ENCODE measurements around the gene SNX1. TPM values are rescaled to one million over a fixed set of nuclear protein-coding genes. Genes with fewer than 3 reads are reported as not detected.
A peak's percentile ranks its signal among the peaks of the same experiment; 100 is the strongest.
"Not testable (repeated sequence)": the region's sequence is repeated elsewhere in the genome, so short reads cannot be mapped to it uniquely, and the experiment has no call there.

Gene SNX1
- polyA plus RNA-seq, 4 donors = 97.5 to 115 (median 104) TPM

DNA sequence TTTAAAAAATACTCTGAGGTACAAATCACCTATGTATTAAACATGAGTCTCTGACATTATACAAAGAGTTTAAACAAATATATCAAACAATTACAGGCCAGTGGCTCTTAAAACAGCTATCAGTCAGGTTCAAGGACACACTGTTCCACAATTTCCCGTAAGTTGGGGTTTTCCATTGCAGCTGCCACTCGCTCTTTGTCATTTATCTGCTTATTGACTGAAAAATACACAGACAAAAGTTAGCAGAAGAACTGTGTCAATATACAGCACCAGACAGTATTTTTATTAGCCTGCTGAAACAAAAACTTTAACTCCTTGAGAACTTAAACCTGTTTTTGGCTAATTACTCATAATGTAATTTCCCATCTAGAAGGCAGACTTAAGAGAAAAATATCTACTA, 23.0 kb upstream of the SNX1 start:
- DNase-seq (ENCODE audit: low read depth in 4 of 4, low spot score in 3 of 4) = no peak

DNA sequence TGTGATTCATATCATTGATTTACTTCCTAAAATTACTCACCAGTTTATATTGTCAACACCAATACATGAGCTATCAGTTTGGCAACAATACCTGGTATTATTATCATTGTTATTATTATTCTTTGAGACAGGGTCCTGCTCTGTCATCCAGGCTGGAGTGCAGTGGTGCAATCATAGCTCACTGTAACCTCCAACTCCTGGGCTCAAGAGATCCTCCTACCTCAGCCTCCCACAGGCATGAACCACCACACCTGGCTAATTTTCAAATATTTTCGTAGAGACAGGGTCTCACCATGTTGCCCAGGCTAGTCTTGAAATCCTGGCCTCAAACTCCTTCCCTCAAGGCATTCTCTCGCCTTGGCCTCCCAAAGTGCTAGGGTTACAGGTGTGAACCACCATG, 22.3 kb upstream of the SNX1 start:
- not testable (repeated sequence) for DNase-seq (ENCODE audit: low read depth in 4 of 4, low spot score in 3 of 4)

DNA sequence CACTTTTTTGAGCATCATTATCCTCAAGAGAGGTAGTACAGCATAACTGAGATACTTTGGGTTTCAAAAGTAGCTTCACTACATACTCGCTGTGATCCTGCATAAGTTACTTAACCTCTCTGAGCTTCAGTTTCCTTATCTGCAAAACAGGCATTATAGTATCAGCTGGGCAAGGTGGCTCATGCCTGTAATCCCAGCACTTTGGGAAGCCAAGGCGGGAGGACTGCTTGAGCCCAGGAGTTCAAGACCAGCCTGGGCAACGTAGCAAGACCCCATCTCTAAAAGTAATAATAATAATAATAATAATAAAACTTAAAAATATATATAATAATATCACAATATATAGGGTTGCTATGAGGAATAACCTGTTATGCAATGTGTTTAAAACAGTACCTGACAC, 13.0 kb upstream of the SNX1 start:
- DNase-seq (ENCODE audit: low read depth in 4 of 4, low spot score in 3 of 4) = no peak

DNA sequence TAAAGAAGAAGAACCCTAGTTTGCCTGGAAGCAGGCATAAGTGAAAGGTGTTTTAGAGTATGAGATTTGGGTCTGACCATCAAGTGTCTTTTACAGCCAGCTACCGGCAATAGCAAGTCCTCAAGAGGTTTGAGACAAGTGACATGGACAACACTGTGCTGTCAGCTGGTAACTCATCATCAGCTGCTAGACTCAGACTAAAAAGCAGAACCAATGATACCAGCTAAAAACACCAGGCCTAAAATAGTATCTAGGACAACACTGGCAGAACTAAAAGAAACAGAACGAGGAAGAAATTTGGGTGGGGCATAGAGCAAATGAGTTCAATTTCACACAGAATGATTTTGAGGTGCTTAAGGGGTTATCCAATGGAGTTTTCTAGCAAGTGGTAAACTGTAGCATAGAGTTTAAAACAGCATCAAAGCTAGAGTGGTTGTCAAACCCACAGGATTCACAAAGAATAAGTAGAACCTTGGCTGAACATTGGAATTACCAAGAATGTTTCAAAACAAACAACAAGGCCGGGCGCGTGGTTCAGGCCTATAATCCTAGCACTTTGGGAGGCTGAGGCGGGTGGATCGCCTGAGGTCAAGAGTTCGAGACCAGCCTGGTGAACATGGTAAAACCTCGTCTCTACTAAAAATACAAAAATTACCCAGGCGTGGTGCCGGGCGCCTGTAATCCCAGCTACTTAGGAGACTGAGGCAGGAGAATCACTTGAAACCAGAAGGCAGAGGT, 6.1 kb upstream of the SNX1 start:
- no peak for DNase-seq (ENCODE audit: low read depth in 4 of 4, low spot score in 3 of 4)

DNA sequence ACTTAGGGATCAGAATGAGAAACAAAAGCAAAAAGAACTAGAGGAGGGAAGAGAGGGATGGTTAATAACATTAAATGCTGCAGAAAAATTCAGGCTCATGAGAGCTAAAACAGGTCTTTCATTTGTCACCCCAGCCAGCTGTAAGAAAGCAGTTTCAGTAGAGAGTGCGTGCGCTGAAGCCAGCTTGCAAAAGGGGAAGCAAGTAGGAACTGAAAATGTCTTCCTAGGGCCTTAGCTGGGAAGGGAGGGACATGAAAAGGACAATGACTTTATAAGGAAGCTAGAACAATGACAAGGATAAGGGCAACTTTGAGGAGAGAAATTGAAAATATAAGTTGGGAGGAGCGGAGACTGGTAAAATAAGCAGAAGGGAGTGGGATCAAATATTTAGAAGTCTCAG, 5.3 kb upstream of the SNX1 start:
- DNase-seq (ENCODE audit: low read depth in 4 of 4, low spot score in 3 of 4) = no peak

DNA sequence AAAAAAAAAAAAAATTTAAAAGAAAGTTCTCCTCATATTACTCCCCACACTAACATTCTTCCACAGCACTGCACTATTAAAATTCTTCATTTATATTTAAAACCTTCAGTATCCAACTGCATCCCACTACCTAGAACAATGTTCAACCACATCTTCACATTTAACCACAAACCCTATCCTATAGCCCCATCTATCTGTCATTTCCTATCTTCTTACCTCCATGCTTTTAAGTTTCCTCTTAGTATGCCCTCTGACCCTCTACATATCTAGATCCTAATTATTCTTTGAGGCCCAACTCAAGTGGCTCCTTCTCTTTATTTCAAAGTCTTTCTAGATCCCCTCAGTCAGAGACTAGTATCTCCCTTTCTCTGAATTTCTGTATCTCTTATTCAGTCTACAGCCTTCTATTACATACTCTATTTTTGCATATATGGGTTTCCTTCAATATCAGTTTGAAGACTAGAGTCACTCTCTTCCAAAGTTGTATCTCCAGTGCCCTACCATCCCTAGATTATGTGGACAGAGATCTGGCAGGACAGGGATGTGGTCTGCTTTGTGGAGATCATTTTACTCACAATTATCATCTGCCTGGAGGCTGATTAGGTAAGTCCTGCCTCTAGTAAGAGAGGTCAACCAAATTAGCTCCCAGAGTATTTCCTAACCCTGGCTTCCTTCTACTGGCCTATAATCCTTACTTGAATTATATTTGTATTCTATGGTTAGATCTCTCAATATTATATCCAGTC, 3.5 kb upstream of the SNX1 start:
- DNase-seq (ENCODE audit: low read depth in 4 of 4, low spot score in 3 of 4) = no peak

DNA sequence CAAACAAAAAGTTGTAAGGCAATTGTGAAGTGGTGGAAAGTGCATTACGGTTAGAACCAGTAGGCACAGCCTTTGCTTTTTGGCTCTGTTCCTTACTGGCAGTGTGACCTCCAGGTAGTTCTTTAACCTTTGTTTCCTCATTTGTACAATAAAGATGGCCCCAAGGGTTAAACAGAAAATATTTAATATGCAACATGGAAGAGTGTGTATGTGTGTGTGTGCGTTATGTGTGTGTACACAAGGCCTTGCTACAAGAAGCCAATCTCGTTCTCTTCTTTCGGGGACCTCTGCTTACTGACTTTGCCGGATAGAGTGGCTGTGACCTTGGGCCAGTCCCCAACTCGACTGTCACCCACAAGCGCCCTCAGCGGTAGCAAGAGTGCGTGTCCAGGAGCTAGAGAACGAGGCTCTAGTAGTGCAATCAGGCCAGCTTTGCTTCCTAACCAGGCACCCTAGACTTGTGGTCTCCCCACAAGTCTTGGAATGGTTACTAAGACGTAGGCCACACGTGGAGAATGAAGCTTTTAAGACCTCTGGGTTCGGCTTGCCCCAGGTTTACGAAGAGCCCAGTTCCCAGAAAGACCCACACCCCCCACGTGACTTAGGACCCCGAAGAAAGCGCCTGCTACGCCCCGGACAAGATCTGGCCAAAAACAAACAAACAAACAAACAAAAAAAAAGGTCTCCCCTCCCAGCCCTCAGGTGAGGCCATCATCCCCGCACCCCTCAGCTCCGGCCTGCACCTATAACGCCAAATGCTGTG, 2.7 kb upstream of the SNX1 start:
- peak in 2 of 4 donors; percentile 42 to 51 for DNase-seq (ENCODE audit: low read depth in 4 of 4, low spot score in 3 of 4)

DNA sequence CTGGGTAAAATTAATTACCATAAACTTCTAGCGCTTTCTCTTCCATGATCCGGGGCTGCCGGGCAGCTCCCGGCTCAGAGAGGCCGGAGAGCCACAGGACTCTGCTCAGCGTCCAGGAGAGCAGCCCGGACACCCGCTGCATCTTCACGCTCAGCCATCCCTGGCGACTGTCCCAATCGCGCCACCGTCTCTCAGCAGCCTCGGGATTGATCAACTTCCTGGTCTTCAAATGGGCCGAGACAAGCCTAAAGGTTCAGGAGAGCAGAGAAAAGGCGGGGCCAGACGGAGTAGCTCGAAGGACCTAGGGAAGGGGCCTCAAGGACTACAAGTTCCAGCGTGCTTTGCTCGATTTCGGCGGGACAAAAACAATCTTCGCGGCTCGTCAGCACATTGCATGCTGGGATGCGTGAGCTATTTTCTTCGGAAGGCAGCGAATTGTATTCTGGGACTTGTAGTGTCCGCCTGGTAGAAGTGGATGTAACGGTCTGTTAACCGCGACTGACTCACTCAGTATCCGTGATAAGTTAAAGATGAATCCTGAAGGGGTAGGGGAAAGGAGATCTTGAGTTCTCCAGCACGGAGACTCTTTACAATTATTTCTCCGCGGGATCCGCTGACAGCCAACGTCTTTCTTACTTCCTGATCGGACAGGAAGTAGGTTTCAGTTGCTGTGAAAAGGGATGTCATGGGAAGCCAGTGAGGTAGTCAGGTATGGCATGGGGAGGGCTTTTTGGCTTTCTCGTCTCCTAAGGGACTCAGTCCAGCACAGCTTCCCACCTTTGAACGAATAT, 2.0 kb upstream of the SNX1 start, which contains the start of gene CIAO2A:
TSS of gene CIAO2A (minus strand) at position 212 of the 791 bp plus-strand sequence. CDS start at position 142, 70 bp downstream.
- DNase-seq (ENCODE audit: low read depth in 4 of 4, low spot score in 3 of 4) = peak; percentile 92 to 98 (median 98)

DNA sequence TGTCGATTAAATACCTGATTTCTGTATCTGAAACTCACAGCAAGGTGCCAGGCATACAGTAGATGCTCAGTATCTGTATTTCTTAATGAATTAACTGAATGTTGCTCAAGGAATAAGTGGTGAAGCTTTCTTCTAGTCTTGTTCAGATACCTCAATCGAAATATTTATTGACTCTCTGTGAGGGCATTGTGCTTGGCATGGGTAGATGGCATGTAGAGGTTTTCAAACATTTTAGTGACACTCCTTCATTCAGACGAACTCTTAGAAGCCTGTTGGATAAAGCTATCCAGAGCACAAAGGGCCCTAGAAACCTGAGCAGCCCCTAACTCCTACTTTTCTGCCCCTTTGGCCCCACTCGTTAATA, 369 bp upstream of the SNX1 start:
- no peak for DNase-seq (ENCODE audit: low read depth in 4 of 4, low spot score in 3 of 4)

DNA sequence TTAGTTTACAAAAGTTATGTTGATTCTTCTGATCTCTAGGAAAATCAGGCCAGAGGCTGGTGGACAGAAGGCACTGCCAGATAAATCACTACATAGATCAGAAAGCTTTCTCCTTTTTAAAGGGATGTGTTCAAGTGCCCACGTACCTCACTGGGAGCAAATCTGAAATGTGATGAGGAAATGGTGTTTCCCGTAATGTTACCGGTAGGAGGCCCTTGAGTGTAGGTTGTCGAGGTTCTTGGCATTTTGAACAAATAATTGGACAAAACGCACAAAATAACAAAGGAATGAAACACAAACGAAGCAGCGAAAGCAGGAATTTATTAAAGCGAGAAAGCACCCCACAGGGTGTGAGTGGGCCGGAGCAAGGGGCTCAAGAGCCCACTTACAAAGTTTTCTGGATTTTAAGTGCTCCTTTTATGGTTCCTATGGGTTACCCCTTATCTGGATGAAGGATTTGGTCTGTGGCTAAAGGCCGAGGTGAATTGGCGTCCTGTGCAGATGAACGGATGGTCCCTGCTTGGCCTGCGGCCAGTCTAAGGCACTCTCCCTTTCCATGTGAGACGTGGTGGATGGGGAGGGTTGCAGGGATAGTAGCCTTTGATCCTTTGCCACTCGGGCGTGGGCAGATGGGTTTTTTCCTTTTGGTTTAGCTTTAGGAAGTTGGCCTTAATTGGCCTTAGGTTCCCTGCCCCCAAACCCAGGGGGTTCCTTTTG, 1.0 kb downstream of the SNX1 start:
- DNase-seq (ENCODE audit: low read depth in 4 of 4, low spot score in 3 of 4) = no peak

DNA sequence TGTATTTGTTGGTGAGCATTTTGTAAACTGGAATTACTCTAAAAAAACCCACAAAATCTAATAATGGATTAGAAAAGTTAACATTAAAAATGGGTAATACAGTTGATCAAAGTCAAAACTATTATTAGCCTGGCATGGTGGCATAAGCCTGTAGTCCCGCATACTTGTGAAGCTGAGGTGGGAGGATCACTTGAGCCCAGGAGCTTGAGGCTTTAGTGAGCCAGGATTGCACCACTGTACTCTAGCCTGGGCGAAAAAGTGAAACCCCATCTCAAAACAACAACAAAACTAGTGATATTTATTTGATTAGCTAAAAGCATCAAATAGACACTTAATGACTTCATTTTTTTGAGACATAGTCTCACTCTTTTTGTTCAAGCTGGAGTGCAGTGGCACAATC, 3.6 kb downstream of the SNX1 start:
- no peak for DNase-seq (ENCODE audit: low read depth in 4 of 4, low spot score in 3 of 4)

DNA sequence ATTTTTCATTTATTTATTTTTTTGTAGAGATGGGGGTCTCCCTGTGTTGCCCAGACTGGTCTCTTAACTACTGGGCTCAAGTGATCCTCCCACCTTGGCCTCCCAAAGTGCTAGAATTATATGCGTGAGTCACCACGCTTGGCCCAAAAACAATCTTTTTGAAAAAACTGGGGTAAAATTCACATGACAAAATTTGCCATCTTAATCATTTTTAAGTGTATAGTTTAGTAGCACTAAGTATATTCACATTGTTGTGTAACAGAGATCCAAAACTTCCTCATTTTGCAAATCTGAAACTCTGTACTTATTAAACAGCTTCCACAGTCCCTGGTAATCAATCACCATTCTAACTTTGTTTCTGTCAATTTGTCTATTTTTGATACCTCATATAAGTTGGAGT, 5.2 kb downstream of the SNX1 start:
- no peak for DNase-seq (ENCODE audit: low read depth in 4 of 4, low spot score in 3 of 4)

DNA sequence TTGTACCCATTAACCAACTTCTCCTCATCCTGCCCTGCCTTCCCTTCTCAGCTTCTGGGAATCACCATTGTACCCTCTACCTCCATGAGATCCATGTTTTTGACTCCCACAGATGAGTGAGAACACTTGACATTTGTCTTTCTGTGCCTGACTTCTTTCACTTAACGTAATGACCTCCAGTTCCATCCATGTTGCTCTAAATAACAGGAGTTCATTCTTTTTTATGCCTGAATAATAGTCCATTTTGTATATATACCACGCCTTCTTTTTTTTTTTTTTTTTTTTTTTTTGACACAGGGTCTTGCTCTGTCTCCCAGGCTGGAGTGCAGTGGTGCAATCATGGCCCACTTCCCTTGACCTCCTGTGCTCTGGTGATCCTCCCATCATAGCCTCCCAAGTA, 6.7 kb downstream of the SNX1 start:
- no peak for DNase-seq (ENCODE audit: low read depth in 4 of 4, low spot score in 3 of 4)

DNA sequence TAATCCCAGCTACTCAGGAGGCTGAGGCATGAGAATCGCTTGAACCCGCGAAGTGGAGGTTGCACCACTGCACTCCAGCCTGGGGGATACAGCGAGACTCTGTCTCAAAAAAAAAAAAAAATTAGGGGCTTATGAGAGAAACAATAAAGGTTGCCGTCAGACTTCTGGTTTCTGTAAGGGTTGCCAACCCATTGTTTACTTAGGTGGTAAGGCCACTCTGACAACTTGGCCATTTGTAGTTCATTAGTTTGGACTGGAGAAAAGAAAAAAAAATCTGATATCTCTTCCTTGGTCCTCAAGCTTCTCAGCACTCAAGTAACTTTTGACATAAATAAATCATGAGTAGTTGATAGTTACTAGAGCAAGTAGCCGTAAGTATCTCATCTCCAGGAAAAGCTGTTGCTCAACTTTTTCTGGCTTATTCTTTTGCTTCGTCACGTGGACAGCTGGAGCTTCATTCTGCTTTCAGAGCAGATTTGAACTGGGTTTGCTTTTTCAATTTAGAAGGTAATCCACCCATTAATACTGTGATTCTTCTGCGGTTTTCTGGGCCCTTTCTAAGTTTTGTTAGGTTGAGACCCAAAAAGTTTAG, 9.4 kb downstream of the SNX1 start:
- no peak for DNase-seq (ENCODE audit: low read depth in 4 of 4, low spot score in 3 of 4)

DNA sequence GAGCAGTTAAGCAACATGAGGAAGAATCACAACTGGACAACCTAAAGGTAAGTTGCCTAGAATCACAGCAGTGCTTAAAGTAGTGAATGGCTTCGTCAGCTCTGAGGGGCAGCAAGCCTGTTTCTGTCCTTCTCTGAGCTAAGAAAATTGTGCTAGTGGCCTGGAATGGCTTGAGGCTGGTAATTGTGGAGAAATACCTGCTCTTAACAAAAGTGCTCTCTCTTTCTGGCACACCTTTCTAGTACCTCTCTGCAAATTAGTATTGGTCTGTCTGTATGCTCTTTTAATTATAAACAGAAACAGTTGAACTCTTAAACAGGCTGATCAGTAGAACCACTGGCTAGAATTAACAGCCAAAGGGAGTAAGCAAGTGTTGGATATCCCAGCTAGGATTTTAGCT, 11.6 kb downstream of the SNX1 start:
- DNase-seq (ENCODE audit: low read depth in 4 of 4, low spot score in 3 of 4) = no peak

DNA sequence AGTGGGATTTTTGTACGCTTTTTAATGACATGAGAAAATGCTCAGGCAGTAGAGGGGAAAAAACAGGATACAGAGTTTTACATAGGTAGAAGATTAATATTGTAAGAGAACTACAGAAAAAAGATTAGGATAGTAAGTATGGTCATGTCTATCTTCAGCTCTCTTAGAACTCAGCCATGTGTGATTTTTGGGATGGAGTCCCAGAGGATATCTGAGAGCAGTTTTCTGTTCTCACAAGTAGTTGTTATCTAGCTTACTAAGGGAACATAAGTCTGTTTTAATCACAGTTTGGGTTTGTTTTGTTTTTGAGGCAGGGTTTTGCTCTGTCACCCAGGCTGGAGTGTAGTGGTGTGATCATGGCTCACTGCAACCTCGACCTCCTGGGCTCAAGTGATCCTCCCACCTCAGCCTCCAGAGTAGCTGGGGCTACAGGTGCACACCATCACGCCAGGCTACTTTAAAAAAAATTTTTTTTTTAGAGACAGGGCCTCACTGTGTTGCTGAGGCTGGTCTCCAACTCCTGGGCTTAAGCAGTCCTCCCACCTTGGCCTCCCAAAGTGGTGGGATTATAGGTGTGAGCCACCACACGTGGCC, 14.4 kb downstream of the SNX1 start:
- DNase-seq (ENCODE audit: low read depth in 4 of 4, low spot score in 3 of 4) = not testable (repeated sequence)

DNA sequence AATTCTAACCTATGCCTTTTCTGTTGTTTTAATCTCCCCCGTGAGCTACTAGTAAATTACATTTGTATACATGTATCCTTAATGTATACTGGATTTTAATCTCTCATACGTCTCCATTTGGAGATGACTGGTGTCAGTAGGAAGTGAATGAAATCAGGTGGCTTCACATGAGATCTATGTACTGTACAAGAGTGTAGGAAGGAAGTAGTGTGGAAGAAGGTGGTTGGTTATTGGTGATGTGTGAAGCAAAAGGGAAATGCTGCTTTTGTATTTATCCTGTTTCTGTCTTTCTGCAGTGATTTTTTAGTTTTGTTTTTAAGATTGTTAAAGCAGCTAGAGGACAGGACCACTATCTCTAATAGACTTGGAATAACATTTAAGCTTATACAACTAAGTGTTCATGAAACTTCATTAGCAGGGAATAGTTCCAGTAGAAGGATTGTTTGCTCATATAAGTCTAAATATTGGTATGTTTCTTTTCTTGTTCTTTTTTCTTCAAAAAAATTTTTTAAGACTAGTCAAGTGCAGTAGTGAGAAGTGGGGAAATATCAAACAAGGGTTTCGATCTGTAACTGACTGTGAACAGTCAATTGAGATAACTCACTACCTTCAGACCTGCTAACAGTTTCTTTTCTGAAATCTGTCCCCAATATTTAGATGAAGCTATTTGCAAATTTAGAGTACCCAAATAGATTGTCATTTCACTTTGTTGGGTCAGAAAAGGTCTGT, 15.3 kb downstream of the SNX1 start:
- no peak for DNase-seq (ENCODE audit: low read depth in 4 of 4, low spot score in 3 of 4)

DNA sequence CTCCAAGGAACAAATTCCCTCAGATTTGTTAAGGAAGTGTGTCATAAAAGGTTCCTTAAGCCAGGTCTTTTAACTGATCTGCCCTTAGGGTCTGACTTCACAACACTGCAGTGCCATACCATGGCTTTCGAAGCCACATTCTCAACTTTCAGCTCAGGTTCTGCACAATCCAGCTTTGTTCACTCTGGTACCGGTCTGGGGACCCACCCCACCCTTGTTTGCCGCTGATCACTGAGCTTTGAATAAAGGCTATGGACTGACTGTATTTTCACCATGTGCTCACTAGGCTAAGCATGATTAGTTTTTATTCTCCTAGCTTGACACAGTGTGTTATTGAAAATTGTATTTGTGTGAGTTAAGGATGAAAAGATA, 15.9 kb downstream of the SNX1 start:
- DNase-seq (ENCODE audit: low read depth in 4 of 4, low spot score in 3 of 4) = no peak

Data from right renal pelvis (tissue), 4 donors.